GM12865 (cell line): ENCODE results near the gene SEMA3A.
"Not testable (repeated sequence)": the region's sequence is repeated elsewhere in the genome, so short reads cannot be mapped to it uniquely, and the experiment has no call there.

Source experiments
- DNase-seq: peaks from one replicate; pipeline ENCODE4 v3.0.0; 2010; ENCODE audit warnings: low read depth
- H3K4me3 ChIP-seq: 2 replicates; pipeline ENCODE4 v1.5.1; 2011; ENCODE audit warnings: mild to moderate bottlenecking, low read depth, low read length, control low read depth
- TF ChIP-seq, protein P1 (sequence below): IDR thresholded peaks from 2 replicates; pipeline ENCODE4 v1.5.1; 2011; ENCODE audit warnings: low read length, control low read depth, low read depth, inconsistent platforms; ENCODE audit not compliant: insufficient read depth; ENCODE audit errors: missing control alignments

SEMA3A gene

DNA sequence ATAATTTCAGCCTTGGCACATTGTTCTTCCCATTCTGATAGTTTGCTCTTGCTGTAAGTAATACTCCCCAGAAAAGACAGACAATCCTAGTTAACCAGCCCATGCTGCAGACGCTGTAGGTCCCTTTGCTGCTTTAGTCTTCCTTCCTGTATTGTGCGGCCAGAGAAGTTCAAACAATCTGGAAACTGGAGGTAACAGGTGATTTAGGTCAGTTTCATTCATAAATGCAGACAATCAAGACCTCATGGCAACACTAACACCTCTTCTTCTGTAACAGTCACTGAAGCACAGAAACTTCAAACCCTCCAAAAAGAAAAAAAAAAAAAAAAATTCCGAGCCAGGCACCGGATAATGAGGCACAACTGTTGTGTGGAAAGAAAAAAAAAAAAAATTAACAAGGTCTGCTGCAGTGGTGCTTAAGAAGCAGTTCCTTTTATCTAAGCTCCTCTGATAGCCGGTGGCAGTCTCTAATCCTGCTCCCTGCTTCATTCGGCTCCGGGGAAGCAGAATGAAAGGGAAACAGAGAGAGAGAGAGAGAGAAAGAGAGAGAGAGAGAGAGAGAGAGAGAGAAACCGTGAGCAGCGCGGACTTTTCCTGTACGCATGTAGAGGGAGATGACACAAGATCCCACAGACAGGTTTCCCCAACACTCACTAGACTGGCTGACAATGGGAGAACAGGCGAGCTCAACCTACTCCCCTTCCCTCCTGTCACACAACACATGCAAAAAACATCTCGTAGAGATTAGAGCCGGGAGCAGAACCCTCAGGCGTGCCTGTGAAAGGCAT lies at the start of gene SEMA3A:
TSS of gene SEMA3A (minus strand) at position 306 of the 788 bp plus-strand sequence. CDS start at position 103, 203 bp downstream.
- peak; percentile 58 for DNase-seq

DNA sequence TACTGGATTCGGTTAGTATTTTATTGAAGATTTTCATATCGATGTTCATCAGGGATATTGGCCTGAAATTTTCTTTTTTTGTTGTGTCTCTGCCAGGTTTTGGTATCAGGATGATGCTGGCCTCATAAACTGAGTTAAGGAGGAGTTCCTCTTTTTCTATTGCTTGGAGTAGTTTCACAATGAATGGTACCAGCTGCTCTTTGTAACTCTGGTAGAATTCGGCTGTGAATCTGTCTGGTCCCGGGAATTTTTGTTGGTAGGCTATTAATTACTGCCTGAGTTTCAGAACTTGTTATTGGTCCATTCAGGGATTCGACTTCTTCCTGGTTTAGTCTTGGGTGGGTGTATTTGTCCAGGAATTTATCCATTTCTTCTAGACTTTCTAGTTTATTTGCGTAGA lies 48.4 kb upstream of the SEMA3A start:
- not testable (repeated sequence) for DNase-seq, H3K4me3 ChIP-seq

More for the DNA sequence above, at the start of gene SEMA3A:
- TF ChIP-seq, protein P1, sequence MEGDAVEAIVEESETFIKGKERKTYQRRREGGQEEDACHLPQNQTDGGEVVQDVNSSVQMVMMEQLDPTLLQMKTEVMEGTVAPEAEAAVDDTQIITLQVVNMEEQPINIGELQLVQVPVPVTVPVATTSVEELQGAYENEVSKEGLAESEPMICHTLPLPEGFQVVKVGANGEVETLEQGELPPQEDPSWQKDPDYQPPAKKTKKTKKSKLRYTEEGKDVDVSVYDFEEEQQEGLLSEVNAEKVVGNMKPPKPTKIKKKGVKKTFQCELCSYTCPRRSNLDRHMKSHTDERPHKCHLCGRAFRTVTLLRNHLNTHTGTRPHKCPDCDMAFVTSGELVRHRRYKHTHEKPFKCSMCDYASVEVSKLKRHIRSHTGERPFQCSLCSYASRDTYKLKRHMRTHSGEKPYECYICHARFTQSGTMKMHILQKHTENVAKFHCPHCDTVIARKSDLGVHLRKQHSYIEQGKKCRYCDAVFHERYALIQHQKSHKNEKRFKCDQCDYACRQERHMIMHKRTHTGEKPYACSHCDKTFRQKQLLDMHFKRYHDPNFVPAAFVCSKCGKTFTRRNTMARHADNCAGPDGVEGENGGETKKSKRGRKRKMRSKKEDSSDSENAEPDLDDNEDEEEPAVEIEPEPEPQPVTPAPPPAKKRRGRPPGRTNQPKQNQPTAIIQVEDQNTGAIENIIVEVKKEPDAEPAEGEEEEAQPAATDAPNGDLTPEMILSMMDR, result no peak
- H3K4me3 ChIP-seq, result peak within 1 kb of the TSS; percentile 48

GRCh38 chr7:84238596-84238995 lies 44.0 kb upstream of the SEMA3A start:
- TF ChIP-seq, protein P1, result no peak
- DNase-seq, result no peak
- no peak overlapping the region for H3K4me3 ChIP-seq

- peak; percentile 43 for DNase-seq
- TF ChIP-seq, protein P1, result no peak
- no peak overlapping the region for H3K4me3 ChIP-seq
Measured at GRCh38 chr7:84237533-84238173, 43.1 kb upstream of the SEMA3A start.

GRCh38 chr7:84236398-84236797 lies 41.8 kb upstream of the SEMA3A start:
- TF ChIP-seq, protein P1, result no peak
- no peak for DNase-seq
- no peak overlapping the region for H3K4me3 ChIP-seq

DNA sequence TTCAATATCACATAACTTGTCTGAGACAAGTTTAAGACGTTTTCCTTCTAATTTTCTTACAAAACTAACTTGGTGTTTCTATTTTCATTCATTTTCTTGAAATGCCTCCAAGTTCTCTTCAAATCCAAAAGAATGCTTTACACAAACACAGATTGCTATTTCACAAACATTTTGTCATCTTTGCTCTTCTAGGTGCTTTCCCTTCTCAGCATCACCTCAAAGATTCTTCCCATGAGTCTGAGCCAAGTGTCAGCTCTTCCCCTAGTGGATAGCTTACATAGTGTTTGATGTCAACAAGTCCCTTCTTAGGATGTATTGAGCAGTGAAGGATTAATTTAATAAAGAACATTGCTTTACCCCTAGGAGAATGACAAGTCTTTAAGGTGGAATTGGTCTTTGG lies 38.1 kb upstream of the SEMA3A start:
- TF ChIP-seq, protein P1, result no peak
- no peak for DNase-seq

DNA sequence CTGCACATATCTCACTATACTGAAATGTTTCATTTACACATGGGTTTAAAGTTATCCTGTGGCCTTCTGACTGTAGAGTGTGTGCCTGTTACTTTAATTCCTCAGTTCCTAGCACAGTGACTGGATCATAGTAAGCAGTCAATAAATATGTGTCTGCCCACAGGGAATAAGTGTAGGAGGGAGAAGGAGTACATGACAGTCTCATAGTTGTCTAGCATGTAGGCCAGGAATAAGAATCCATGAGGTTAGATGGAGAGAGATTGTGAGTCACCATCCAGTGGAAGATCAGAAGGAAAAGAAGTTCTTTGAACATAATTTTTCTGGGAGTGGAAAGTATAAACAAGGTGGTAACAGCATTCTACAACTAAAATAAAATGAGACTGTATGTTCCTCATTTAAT lies 36.6 kb upstream of the SEMA3A start:
- no peak for DNase-seq
- TF ChIP-seq, protein P1, result no peak
- H3K4me3 ChIP-seq, result no peak overlapping the region

More for the DNA sequence above, 38.1 kb upstream of the SEMA3A start:
- H3K4me3 ChIP-seq, result no peak overlapping the region
